ENCODE data around the gene PCED1B.
"Not testable (repeated sequence)": the region's sequence is repeated elsewhere in the genome, so short reads cannot be mapped to it uniquely, and the experiment has no call there.

The PCED1B gene

GRCh38 chr12:47200446-47200845, 121.0 kb downstream of the PCED1B start:
- DNase-seq (ENCODE audit: low read depth): no peak
- TF ChIP-seq, protein P1, sequence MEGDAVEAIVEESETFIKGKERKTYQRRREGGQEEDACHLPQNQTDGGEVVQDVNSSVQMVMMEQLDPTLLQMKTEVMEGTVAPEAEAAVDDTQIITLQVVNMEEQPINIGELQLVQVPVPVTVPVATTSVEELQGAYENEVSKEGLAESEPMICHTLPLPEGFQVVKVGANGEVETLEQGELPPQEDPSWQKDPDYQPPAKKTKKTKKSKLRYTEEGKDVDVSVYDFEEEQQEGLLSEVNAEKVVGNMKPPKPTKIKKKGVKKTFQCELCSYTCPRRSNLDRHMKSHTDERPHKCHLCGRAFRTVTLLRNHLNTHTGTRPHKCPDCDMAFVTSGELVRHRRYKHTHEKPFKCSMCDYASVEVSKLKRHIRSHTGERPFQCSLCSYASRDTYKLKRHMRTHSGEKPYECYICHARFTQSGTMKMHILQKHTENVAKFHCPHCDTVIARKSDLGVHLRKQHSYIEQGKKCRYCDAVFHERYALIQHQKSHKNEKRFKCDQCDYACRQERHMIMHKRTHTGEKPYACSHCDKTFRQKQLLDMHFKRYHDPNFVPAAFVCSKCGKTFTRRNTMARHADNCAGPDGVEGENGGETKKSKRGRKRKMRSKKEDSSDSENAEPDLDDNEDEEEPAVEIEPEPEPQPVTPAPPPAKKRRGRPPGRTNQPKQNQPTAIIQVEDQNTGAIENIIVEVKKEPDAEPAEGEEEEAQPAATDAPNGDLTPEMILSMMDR (IDR thresholded peaks at IDR 0.05; ENCODE audit: low read depth, low read length): no peak
- no peak for TF ChIP-seq POLR2A (IDR thresholded peaks at IDR 0.05; ENCODE audit: extremely low read depth, insufficient read length)
- no peak for TF ChIP-seq MAX (IDR thresholded peaks at IDR 0.05; ENCODE audit: low read depth, low read length)
- TF ChIP-seq MYC (IDR thresholded peaks at IDR 0.05; ENCODE audit: low read depth, low read length): no peak

GRCh38 chr12:47201190-47201589, 121.8 kb downstream of the PCED1B start:
- not testable (repeated sequence) for H3K4me3 ChIP-seq (ENCODE audit: low read depth, low read length); DNase-seq (ENCODE audit: low read depth)

More at GRCh38 chr12:47200446-47200845, 121.0 kb downstream of the PCED1B start:
- H3K4me3 ChIP-seq (ENCODE audit: low read depth, low read length): no peak overlapping the region

- no peak overlapping the region for H3K4me3 ChIP-seq (ENCODE audit: low read depth, low read length)
- no peak for DNase-seq (ENCODE audit: low read depth)
- no peak for TF ChIP-seq MAX (IDR thresholded peaks at IDR 0.05; ENCODE audit: low read depth, low read length)
- TF ChIP-seq POLR2A (IDR thresholded peaks at IDR 0.05; ENCODE audit: extremely low read depth, insufficient read length): no peak
- TF ChIP-seq MYC (IDR thresholded peaks at IDR 0.05; ENCODE audit: low read depth, low read length): no peak
- TF ChIP-seq, protein P1 (IDR thresholded peaks at IDR 0.05; ENCODE audit: low read depth, low read length): no peak
Observed at GRCh38 chr12:47202176-47202575, 122.8 kb downstream of the PCED1B start.

DNA sequence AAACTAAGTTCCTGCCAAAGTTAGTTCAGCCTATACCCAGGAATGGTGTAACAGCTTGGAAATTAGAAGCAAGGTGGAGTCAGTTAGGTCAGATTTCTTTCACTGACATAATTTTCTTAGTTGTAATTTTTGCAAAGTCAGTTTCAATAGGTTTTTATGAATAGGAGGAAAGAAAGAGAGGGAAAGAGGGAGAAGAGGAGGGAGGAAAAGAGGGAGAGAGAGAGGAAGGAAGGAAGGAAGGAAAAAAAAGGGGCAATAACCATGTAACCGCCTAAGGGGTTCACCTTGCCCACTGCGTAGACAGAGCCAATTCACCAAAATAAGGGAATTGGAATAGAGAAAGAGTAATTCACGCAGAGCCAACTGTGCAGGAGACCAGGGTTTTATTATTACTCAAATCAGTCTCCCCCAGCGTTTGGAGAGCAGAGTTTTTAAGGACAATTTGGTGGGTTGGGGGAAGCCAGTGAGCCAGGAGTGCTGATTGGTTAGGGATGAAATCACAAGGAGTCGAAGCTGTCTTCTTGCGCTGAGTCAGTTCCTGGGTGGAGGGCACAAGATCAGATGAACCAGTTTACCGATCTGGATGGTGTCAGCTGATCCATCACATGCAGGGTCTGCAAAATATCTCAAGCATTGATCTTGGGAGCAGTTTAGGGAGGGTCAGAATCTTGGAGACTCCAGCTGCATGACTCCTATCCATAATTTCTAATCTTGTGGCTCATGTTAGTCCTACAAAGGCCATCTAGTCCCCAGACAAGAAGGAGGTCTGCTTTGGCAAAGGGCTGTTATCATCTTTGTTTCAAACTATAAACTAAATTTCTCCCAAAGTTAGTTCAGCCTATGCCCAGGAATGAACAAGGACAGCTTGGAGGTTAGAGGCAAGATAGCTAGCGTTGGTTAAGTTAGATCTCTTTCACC, 126.4 kb downstream of the PCED1B start:
- DNase-seq (ENCODE audit: low read depth): peak; percentile 62
- TF ChIP-seq MYC (IDR thresholded peaks at IDR 0.05; ENCODE audit: low read depth, low read length) (no peak), POLR2A (IDR thresholded peaks at IDR 0.05; ENCODE audit: extremely low read depth, insufficient read length) (no peak)
- H3K4me3 ChIP-seq (ENCODE audit: low read depth, low read length): no peak overlapping the region

- no peak overlapping the region for H3K4me3 ChIP-seq (ENCODE audit: low read depth, low read length)
- TF ChIP-seq MYC (IDR thresholded peaks at IDR 0.05; ENCODE audit: low read depth, low read length) (peak; percentile 54), MAX (IDR thresholded peaks at IDR 0.05; ENCODE audit: low read depth, low read length) (no peak)
- no peak for DNase-seq (ENCODE audit: low read depth)
Observed at GRCh38 chr12:47206450-47207339, 127.3 kb downstream of the PCED1B start.

DNA sequence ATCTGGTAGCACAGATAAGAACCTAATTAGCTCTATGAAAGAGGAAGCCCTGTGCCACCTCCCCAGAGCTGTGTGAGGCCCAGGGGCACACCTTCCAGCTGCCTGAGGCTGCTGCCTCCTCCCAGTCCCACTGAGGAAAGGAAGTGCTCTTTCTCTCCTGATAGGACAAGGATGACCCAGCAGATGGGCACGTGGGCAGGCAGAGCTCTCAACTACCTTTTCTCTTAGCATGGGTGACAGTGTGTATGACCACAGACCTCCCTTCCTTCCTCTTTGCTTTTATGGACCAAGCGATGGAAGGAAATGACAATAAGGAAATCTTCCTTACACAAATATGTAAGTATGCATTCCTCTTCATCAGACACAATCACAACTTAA, 127.9 kb downstream of the PCED1B start:
- TF ChIP-seq, protein P1 (IDR thresholded peaks at IDR 0.05; ENCODE audit: low read depth, low read length): no peak
- TF ChIP-seq MAX (IDR thresholded peaks at IDR 0.05; ENCODE audit: low read depth, low read length) (peak; percentile 99), POLR2A (IDR thresholded peaks at IDR 0.05; ENCODE audit: extremely low read depth, insufficient read length) (no peak), MYC (IDR thresholded peaks at IDR 0.05; ENCODE audit: low read depth, low read length) (peak; percentile 92)
- no peak overlapping the region for H3K4me3 ChIP-seq (ENCODE audit: low read depth, low read length)
- DNase-seq (ENCODE audit: low read depth): peak; percentile 98

DNA sequence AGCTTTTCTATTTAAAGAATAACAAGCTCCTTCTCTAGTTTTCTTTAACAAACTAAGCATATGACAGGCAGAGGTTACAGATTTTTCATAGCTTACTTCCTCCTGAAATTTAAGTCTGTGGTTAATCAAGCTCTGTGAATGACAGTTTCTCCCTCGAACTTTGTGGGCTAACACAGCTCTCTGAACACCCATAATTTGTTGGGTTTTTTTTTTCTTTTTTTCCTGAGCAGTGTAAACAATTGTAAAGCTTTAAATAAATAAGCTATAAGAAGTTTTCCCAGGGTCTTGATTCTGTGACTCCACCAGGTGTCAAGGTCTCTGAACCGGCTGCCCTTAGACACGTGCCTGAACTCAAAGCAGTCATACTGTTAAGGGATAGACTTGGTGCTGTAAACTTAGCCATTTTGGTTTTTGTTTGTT, 128.4 kb downstream of the PCED1B start:
- peak overlapping the region; percentile 2 for H3K4me3 ChIP-seq (ENCODE audit: low read depth, low read length)
- no peak for TF ChIP-seq POLR2A (IDR thresholded peaks at IDR 0.05; ENCODE audit: extremely low read depth, insufficient read length)
- TF ChIP-seq, protein P1 (IDR thresholded peaks at IDR 0.05; ENCODE audit: low read depth, low read length): no peak
- TF ChIP-seq MAX (IDR thresholded peaks at IDR 0.05; ENCODE audit: low read depth, low read length): no peak
- TF ChIP-seq MYC (IDR thresholded peaks at IDR 0.05; ENCODE audit: low read depth, low read length): no peak
- peak; percentile 70 for DNase-seq (ENCODE audit: low read depth)
